ENCODE results near the gene TMEM131L. TPM values are rescaled to one million over a fixed set of nuclear protein-coding genes. Genes with fewer than 3 reads are reported as not detected.
"Not testable (repeated sequence)": the region's sequence is repeated elsewhere in the genome, so short reads cannot be mapped to it uniquely, and the experiment has no call there.

TMEM131L gene
- total and polyA plus RNA-seq, 3 donors from 2014 or later: 9.1 to 15.0 (median 12.6) TPM

- Histone ChIP-seq H3K4me1 (no peaks in the 10 kb centered on the region), H3K27ac (no peak overlapping the region), H3K27me3 (no peaks in the 10 kb centered on the region), H3K36me3 (ENCODE audit: low read depth, missing control alignments) (no peaks in the 10 kb centered on the region), H3K9me3 (no peaks in the 10 kb centered on the region), H3K4me3 (no peak overlapping the region)
- TF ChIP-seq POLR2A (IDR thresholded peaks at IDR 0.05): no peak
- TF ChIP-seq CTCF (IDR thresholded peaks at IDR 0.05): no peak
- intact Hi-C loops (cut with DNase I; ENCODE audit: low total_unique reads): no loop called here
- DNase-seq: no peak
- 92% methylated on average over 6 of the region's 6 CpGs for WGBS, 2 donors
Measured at GRCh38 chr4:153595894-153596601, 129.9 kb downstream of the TMEM131L start.

GRCh38 chr4:153602758-153603157, 136.6 kb downstream of the TMEM131L start:
- 88 to 93% methylated on average over 3 of the region's 3 CpGs for WGBS, 2 donors
- H3K27me3 ChIP-seq: no peaks in the 10 kb centered on the region
- no peaks in the 10 kb centered on the region for H3K36me3 ChIP-seq (ENCODE audit: low read depth, missing control alignments)
- H3K4me3 ChIP-seq: no peak overlapping the region
- no peaks in the 10 kb centered on the region for H3K9me3 ChIP-seq
- DNase-seq: no peak
- no peaks in the 10 kb centered on the region for H3K4me1 ChIP-seq
- intact Hi-C loops (cut with DNase I; ENCODE audit: low total_unique reads): no loop called here
- no peak overlapping the region for H3K27ac ChIP-seq
- no peak for TF ChIP-seq CTCF (IDR thresholded peaks at IDR 0.05)
- TF ChIP-seq POLR2A (IDR thresholded peaks at IDR 0.05): no peak

- no peak for TF ChIP-seq POLR2A (IDR thresholded peaks at IDR 0.05)
- TF ChIP-seq CTCF (IDR thresholded peaks at IDR 0.05): no peak
Measured at GRCh38 chr4:153603258-153603657, 137.1 kb downstream of the TMEM131L start.

GRCh38 chr4:153603835-153604234, 137.7 kb downstream of the TMEM131L start:
- no peak overlapping the region for H3K27ac ChIP-seq
- no peaks in the 10 kb centered on the region for H3K4me1 ChIP-seq
- H3K9me3 ChIP-seq: no peaks in the 10 kb centered on the region
- 88 to 100% methylated on average over 3 of the region's 3 CpGs for WGBS, 2 donors
- no peaks in the 10 kb centered on the region for H3K36me3 ChIP-seq (ENCODE audit: low read depth, missing control alignments)
- no peak for TF ChIP-seq CTCF (IDR thresholded peaks at IDR 0.05)
- no peak for TF ChIP-seq POLR2A (IDR thresholded peaks at IDR 0.05)
- no peak overlapping the region for H3K4me3 ChIP-seq
- H3K27me3 ChIP-seq: no peaks in the 10 kb centered on the region
- no peak for DNase-seq
- intact Hi-C loops (cut with DNase I; ENCODE audit: low total_unique reads): no loop called here

More at GRCh38 chr4:153603258-153603657, 137.1 kb downstream of the TMEM131L start:
- H3K4me3 ChIP-seq: no peak overlapping the region
- H3K36me3 ChIP-seq (ENCODE audit: low read depth, missing control alignments): no peaks in the 10 kb centered on the region
- no peak for DNase-seq
- no peak overlapping the region for H3K27ac ChIP-seq
- WGBS, 2 donors: 97 to 100% methylated on average over 2 of the region's 2 CpGs
- intact Hi-C loops (cut with DNase I; ENCODE audit: low total_unique reads): no loop called here
- H3K4me1 ChIP-seq: no peaks in the 10 kb centered on the region
- no peaks in the 10 kb centered on the region for H3K9me3 ChIP-seq
- H3K27me3 ChIP-seq: no peaks in the 10 kb centered on the region

- H3K4me3 ChIP-seq; H3K27me3 ChIP-seq; H3K4me1 ChIP-seq; H3K27ac ChIP-seq; H3K36me3 ChIP-seq (ENCODE audit: low read depth, missing control alignments); intact Hi-C loops (cut with DNase I; ENCODE audit: low total_unique reads); H3K9me3 ChIP-seq; DNase-seq: not testable (repeated sequence)
- WGBS, 2 donors: 70 to 77% methylated on average over 2 of the region's 2 CpGs
Measured at GRCh38 chr4:153609070-153609469, 142.9 kb downstream of the TMEM131L start.

All from testis (tissue), 3 donors.